HG03558 (cell line): ENCODE measurements around the gene AVPR2.

Experiments used
- ATAC-seq: cut with Tn5 transposase; IDR thresholded peaks from one replicate; pipeline ENCODE4 v1.9.1; 2021; ENCODE audit warnings: moderate number of reproducible peaks; ENCODE audit not compliant: unreplicated experiment; ENCODE audit errors: extremely low read depth

Gene AVPR2

DNA sequence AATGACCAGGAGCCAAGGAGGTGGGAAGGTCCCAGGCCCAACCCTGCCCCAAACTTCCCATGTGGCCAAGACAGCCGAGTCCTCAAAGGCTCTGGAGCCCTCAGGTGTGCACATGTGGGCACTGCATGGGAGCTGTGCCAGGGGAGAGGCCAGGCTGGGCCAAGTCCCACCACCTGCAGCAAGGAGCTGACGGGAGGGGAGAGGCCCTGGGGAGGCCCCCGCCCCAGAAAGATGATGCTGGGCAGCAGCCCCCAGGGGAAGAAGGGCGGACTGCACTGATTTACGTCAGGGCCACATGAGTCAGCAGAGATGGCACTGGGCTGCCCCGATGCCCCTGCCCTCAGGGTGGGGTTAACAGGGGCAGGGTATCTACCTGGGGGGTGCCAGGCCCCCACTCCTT lies 19.9 kb upstream of the AVPR2 start:
- ATAC-seq = no peak

DNA sequence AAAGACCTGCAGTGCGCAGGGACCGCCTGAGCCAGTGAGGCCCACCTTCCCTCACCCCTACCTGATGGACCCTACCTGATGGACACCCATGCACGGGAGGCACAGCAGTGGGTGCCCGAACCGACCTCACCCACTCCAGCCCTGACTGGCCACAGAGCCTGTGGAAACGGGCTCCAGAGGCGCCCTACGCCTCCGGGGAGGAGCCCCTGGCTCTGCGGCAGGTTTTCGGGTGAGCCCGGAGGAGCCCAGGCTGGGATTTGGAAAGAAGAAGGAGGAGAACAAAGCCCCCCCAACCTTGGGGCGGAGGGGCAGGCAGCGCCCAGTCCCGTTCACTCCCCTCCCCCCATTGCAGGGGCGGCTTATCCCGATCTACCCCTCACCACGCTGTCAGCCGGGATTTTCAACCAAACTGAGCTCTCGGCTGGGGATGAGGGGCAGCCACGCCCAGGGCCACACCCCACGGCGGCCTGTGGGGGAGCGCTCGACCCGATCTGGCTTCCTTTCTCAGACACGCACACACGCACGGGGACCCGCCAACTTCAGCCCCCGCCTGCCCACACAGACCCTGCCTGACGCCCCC lies 19.2 kb upstream of the AVPR2 start:
- no peak for ATAC-seq

DNA sequence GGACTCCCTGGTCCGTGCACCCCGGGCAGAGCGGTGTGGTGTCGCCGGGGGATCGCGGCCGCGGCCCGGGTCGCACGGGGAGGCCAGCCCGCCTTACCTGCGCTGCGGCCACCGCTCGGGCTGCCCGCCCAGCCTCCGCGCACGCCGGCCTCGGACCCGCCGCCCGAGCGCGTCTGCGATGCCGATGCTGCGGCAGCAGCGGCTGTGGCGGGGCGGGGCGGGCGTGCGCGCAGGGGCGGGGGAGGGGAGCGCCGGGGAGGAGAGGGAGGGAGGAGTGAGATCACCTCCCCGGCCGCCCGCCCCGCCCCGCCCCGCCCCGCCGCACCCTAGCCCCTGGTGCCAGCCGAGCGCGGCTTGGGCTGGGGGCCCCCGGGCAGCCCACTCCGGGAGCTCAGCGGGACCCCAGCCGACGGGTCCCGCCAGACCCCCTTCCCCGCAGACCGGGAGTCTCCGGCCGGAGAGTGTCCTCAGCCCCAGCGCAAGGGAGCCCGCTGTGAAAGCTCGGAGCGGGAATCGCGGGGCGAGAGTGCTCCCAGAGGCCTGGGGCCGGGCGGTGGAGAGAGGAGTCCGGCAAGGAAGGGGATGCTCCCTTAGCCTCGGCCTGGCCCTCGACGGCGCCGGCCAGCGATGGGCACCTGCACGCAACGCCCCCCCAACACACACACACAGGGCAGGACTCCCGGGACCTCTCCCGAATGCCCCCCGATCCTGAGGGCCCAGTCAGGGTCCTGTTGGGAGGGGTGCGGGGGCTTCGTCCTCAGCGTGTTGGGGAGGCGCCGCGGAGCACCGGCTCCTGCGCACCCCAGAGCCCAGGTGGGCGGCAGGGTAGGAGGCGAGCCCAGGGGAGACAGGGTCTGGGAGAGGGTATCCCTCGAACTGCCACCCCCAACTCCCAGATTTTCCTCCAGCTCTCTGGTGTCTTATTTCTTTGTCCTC lies 18.2 kb upstream of the AVPR2 start, which contains the start of gene L1CAM:
L1CAM (minus strand) TSS at position 206 of the 936 bp plus-strand sequence. CDS start 10,337 bp downstream, outside the sequence.
- ATAC-seq = no peak

DNA sequence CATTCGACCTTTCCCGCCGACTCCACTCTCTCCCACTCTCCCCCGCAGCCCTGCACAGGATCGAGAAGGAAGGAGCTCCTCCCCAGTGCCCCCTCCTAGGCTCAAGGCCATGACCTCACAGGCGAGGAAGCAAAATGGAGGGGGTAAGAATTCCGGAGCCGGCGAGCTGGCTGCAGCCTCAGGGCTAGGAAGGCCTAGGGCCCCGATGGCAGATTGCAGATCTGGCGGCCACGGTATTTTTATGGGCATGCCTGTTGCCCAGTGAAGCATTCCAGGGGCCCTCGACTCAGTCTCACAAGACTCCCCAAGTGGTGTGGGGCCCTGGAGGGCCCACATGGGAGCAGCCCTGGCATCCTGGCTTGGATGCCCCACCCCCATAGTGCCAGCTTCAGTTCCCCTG lies 17.6 kb upstream of the AVPR2 start:
- no peak for ATAC-seq

DNA sequence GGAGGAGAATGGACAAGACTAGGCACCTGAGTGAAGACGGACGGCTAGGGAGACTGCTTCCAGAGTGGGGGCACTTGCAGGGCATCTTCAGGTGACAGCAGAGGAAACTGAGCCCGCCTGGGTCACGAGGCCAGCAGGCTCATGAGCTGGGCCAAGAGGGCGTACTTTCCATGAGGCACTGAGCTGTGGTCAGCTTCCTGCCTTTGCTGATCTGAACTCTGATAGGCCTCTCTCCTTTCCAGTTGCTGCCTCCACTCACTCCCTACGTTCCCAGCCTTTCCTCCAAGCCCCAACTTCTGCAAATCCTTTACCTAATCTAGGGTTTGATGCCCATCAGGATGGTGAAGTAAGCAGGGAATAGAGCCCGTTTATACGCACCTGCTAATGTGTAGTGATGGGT lies 17.1 kb upstream of the AVPR2 start:
- ATAC-seq = no peak

DNA sequence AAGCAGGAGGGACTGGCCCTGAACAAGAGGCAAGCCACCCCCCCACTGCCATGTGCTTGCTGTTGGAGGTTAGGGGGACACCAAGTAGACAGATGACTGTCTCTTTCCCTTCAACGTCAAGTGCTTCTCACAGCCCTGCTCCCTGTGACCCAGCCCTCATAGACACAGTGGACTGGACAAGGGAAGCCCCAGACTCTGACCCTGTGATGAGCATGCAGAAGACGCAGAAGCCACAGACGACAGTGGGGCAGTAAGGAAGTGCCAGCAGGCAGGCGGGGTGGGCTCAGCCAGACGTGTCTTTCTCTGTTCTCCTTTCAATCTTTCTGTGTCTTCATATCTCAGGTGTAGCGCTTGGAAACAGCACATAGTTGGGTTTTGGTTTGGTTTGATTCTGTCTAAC lies 16.1 kb upstream of the AVPR2 start:
- ATAC-seq = no peak

DNA sequence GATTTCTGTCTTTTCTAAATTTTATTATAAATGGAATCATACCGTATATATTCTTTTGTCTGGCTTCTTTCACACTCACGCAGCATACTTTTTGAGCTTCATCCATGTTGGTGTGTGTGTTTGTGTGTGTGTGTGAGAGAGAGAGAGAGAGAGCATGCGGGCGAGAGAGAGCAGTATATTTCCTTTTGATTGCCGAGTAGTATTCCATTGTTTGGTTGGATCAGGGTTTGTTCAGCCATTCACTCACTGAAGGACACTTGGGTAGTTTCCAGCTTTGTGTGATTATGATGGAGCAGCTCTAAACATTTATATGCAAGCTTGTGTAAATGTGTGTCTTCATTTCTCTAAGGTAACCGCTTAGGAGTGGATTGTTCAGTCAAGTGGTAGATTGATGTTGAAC lies 15.3 kb upstream of the AVPR2 start:
- ATAC-seq = no peak

DNA sequence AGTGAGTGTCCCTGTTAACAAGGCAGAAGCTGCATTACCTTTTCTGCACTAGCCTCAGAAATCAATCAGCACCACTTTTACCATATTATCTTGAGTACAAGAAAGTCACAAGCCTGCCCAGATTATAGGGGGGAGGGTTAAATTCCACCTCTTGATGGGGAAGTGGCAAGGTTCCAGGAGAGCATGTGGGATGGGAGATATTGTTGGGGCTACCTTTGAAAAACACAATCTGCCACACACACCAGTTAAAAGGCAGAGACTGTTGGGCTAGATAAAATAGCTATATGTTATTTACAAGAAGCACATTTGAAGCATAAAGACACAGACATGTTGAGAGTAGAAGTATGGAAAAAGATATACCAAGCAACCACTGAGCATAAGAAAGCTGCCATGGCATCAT lies 6.6 kb upstream of the AVPR2 start:
- ATAC-seq = no peak

DNA sequence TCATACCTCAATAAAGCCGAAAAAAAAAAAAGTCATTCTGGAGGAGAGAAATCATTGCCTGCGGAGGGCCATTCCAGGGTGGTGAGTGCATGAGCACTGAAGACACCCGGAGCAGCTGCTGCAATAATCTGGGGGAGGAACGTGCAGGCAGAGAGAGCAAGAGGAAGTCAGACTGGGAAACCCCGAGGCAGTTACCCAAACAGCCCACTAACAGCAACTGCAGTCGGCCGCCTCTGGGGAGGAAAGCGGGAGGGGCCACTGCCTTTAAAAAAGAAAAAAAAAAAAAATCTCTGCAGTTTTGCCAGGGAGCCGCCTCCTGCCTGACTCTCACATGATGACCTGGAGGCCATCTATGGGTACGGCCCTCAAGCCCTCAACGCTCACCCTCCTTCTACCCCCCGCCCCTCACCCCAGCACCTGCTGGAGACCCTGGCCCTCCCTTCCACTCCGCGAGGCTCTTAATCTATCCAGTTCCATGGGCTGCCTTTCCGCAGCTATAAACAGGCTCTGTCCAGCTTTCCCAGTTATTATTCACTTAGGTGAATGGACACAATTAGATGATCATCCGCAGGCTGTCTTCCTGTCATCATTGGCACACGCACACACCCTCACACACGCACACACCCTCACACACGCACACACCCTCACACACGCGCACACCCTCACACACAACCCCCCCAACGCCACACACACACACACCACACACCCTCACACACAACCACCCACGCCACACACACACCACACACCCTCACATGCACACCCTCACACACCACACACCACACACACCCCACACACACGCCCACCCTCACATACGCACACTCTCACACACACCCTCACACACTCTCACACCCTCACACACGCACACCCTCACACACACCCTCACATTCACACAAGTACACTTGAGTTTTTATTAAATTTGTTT lies 3.4 kb upstream of the AVPR2 start:
- no peak for ATAC-seq

DNA sequence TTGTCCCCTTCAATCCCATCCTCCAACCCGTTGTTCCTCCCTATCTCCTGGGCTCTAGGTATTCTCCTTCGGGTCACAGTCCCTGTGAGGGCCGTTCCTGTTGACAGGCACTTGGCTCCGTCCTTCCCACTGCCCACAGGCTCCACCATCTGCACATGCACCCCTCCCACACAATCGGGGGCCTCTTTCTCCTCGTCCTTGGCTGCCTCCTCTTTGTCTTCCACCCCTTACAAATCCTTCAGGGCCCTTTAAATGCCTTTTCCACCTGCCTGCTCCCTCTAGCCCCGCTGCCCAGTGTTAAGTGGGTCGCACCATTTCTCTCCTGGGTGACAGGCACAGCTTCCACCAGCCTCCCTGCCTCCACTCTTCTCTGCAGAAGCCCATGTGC lies 2.7 kb upstream of the AVPR2 start:
- no peak for ATAC-seq

DNA sequence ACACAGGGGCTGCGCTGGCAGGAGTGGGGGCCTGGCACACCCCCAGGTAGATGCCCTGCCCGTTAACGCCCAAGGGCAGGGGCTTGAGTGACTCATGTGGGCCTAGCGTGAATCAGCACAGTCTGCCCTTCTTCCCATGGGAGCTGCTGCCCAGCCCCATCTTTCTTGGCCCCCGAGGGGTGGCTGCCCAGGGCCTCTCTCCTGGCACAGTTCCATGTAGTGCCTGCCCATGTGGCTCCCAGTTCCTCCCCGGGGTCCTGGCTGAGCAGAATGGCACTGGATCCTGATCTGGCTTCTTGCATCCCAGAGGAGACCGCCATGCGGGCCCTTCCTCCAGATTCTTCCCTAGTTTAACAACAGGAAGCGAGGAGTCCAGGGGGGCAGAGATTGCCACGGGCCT lies 2.1 kb upstream of the AVPR2 start:
- no peak for ATAC-seq

DNA sequence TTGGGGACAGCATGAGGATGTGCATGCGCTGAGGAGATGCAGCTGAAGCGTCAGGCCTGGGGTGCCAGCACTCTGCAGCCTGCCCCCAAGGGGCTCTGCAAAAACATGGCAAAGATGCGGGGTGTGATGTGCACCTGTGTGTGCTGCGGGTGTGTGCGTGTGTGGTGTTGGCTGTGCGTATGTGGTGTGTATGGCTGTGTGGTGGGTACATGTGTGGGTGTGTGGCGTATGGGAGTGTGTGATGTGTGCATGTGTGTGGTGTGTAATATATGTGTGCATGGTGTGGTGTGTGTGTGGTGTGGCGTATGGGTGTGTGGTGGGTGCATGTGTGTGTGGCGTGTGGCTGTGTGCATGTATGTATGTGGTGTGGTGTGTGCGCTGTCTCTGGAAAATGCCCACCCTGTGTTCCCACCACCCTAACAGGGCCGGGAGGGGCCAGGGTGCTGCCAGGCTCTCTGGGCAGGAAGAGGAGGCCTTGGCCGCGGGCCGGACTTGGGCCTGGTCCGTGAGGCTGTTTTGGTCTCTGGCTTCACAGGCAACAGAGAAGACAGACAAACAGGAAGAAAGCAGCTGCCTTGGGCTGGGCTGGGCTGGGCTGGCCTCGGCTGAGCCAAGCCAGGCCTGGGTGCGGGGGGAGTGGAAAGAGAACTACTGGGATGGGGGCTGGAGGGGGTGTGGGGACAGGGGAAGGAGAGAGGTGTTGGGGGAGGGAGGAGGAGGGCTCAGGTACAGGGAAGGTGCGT lies 1.1 kb upstream of the AVPR2 start:
- ATAC-seq = no peak

DNA sequence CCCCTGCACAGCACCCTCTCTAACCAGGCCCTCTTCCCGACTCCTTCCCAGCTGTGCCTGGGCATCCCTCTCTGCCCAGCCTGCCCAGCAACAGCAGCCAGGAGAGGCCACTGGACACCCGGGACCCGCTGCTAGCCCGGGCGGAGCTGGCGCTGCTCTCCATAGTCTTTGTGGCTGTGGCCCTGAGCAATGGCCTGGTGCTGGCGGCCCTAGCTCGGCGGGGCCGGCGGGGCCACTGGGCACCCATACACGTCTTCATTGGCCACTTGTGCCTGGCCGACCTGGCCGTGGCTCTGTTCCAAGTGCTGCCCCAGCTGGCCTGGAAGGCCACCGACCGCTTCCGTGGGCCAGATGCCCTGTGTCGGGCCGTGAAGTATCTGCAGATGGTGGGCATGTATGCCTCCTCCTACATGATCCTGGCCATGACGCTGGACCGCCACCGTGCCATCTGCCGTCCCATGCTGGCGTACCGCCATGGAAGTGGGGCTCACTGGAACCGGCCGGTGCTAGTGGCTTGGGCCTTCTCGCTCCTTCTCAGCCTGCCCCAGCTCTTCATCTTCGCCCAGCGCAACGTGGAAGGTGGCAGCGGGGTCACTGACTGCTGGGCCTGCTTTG lies 1.1 kb downstream of the AVPR2 start:
- no peak for ATAC-seq

DNA sequence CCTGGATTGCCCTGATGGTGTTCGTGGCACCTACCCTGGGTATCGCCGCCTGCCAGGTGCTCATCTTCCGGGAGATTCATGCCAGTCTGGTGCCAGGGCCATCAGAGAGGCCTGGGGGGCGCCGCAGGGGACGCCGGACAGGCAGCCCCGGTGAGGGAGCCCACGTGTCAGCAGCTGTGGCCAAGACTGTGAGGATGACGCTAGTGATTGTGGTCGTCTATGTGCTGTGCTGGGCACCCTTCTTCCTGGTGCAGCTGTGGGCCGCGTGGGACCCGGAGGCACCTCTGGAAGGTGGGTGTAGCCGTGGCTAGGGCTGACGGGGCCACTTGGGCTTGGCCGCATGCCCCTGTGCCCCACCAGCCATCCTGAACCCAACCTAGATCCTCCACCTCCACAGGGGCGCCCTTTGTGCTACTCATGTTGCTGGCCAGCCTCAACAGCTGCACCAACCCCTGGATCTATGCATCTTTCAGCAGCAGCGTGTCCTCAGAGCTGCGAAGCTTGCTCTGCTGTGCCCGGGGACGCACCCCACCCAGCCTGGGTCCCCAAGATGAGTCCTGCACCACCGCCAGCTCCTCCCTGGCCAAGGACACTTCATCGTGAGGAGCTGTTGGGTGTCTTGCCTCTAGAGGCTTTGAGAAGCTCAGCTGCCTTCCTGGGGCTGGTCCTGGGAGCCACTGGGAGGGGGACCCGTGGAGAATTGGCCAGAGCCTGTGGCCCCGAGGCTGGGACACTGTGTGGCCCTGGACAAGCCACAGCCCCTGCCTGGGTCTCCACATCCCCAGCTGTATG lies 1.8 kb downstream of the AVPR2 start:
- no peak for ATAC-seq

DNA sequence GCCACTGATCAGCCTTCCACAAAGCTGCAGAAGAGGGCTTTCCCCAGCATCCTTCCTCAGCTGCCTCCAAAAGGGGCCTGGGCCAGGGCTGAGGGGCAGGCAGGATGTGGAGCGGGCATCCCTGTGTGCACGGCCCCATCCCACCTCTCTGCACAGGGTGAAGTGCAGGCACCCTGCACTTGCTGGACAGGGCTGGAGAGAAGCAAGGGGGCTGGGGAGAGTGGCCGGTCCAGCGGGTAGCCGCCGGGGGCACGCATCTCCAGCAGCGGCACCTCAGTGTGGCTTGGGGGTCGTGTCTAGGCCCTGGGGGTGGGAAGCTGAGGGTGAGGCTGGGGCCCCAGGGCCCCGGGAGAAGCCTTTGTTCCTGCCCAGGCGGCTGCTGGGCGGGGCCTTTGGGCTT lies 3.0 kb downstream of the AVPR2 start:
- no peak for ATAC-seq

DNA sequence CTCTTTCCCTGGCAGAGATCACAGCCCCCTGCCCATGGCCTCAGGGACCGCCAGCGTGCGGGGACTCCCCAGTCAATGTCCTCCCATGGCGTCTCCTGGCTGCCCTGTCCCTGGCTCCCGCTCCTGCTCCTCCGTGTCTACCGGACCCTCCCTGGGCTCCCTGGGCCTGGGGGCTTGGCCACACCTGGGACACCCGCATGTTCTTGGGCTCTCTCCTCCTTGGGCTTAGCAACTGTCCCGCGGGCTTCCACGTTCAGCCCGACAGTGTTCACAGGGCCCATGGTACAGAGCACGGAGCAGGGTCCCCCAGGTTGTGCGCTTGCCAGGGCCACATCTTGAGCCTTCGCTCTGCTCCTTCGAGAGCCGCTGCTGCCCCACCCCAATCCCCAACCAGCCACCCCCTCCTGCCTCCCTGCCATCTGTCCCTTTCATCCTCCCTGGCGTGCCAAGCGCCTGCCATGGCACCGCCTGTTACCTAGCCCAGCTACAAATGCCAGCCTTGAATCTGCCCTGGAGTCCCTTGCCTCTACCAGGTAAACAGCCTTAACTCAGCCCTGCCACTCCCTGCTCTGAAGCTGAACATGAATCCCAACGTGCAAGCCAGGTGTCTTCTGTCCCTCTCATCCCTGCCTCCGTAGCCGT lies 3.9 kb downstream of the AVPR2 start:
- ATAC-seq = no peak

DNA sequence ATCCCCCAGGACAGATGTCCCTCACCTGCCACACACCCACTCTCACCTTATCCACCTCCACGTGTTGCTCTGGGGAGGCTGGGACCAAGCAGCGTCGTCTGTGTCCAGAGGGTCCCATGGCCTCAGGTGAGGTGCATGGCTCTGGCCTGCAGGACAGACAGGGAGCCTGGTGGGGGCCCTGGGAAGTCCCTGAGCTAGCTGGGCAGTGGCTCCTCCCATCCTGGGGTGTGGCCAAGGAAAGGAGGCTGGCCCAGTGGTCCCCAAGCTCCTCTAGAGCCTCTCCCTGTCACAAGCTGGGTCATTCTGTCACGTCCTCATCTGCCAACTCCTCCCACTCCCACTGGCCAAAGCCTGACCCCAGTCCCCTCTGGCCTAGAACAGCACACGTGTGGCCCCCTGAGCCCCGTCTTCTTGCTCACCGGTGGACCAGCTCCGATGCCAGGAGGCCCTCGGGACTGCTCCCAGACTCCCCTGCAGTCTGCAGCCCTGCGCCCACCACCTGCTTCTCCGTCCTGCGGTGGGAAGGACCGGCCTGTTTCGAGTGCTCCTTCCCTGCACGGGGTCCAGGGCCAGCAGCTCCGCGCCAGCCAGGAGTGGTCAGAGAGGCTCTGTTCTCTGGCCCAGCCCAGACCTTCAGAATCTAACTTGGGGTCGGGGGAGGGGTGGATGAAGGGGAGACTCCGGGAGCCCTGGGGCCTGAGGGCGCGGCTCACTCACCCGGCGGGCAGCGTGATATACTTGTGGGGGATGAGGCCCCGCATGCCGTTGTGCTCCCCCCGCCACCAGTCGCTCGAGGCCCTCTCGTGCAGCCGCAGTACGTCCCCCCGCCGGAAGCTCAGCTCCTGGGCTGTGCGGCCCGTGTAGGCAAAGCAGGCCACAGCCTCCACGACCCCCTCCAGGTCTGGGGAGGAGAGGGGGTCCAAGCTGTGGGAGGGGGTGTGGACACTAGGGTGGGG lies 4.8 kb downstream of the AVPR2 start:
- no peak for ATAC-seq
